ENCODE data around the gene PHF12. TPM values are rescaled to one million over a fixed set of nuclear protein-coding genes. Genes with fewer than 3 reads are reported as not detected.
A peak's percentile ranks its signal among the peaks of the same experiment; 100 is the strongest.

The PHF12 gene
- total and polyA plus RNA-seq, 2 donors (not counting 1 experiment from before 2014, with no cell fraction given), result 10.1 to 14.2 TPM

DNA sequence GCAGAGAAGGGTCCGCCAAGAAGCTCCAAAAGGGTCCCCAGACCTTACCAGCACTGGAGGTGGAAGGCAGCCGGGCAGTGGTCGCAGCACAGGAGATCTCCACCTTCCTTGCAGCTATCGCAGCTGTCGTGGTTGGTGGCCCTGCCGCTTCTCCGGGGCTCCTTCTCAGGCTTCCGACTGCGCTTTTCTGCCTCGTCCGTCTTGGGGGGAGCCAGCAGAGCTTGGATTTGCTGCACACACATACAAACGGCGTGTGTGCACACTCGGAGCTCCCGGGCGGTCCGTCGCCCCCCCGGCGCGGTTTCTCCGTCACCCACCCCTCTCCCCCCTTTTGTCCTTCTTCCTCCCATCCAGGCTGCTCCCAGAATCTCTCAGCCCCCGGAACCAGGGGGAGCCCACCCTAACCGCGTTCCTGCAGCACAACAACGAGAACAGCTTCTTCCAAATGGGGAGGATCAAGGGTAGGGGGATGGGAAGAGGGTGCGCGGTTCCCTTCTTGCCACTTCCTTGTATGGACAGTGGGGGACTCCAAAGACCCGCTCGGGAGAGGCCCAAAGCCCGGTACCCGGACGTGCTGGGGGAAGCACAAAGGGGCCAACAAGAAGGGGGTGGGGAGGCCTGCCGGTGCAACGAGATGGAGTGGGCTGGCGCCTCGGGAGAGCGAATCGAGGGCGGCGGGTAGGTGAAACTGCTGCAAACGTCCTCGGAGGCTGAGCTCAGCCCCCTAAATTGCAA is 1.1 kb downstream of the PHF12 start:
- Histone ChIP-seq H3K4me2 (ENCODE audit: extremely low read depth, insufficient read depth, low read length) (peak overlapping the region; percentile 83), H4K20me1 (ENCODE audit: control insufficient read depth, extremely low read depth, insufficient read depth, low read length) (no peaks in the 10 kb centered on the region), H3K4me3 (replicated peaks in 1 of 4; ENCODE audit: control extremely low read depth in 1 of 4, insufficient read depth in 1 of 4, low read depth in 3 of 4, low read length in 4 of 4) (peak overlapping the region; percentile 67 to 84 (median 78)), H3K9ac (ENCODE audit: insufficient read depth, low read length) (peak overlapping the region; percentile 39), H3K27me3 (ENCODE audit: control insufficient read depth, insufficient read depth, low read length) (no peaks in the 10 kb centered on the region), H3K4me1 (ENCODE audit: control insufficient read depth, extremely low read depth, insufficient read depth, low read length) (peaks cover 11% of the 10 kb centered on the region), H3K9me3 (ENCODE audit: control insufficient read depth, insufficient read depth, low read depth, low read length) (no peaks in the 10 kb centered on the region), H3K36me3 (ENCODE audit: control insufficient read depth, insufficient read depth, low read length) (no peaks in the 10 kb centered on the region), H3K79me2 (ENCODE audit: control insufficient read depth, insufficient read depth, low read length) (peaks cover 56% of the 10 kb centered on the region), H2AFZ (ENCODE audit: low read length) (no peak overlapping the region), H3K27ac (ENCODE audit: insufficient read depth, low read length) (peak overlapping the region; percentile 76)
- TF ChIP-seq, protein P1, sequence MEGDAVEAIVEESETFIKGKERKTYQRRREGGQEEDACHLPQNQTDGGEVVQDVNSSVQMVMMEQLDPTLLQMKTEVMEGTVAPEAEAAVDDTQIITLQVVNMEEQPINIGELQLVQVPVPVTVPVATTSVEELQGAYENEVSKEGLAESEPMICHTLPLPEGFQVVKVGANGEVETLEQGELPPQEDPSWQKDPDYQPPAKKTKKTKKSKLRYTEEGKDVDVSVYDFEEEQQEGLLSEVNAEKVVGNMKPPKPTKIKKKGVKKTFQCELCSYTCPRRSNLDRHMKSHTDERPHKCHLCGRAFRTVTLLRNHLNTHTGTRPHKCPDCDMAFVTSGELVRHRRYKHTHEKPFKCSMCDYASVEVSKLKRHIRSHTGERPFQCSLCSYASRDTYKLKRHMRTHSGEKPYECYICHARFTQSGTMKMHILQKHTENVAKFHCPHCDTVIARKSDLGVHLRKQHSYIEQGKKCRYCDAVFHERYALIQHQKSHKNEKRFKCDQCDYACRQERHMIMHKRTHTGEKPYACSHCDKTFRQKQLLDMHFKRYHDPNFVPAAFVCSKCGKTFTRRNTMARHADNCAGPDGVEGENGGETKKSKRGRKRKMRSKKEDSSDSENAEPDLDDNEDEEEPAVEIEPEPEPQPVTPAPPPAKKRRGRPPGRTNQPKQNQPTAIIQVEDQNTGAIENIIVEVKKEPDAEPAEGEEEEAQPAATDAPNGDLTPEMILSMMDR (conservative IDR thresholded peaks at IDR 0.05 in 1 of 2, IDR thresholded peaks at IDR 0.05 in 1 of 2; ENCODE audit: low read depth in 1 of 2, low read length in 2 of 2), result no peak
- no peak for TF ChIP-seq EZH2 (IDR thresholded peaks at IDR 0.05; ENCODE audit: low read length, missing control alignments)
- peak; percentile 58 to 63 for DNase-seq (ENCODE audit: low read depth in 2 of 2)

GRCh38 chr17:28949185-28950016 is 1.9 kb downstream of the PHF12 start:
- H3K9me3 ChIP-seq (ENCODE audit: control insufficient read depth, insufficient read depth, low read depth, low read length), result no peaks in the 10 kb centered on the region
- H3K4me2 ChIP-seq (ENCODE audit: extremely low read depth, insufficient read depth, low read length), result peak overlapping the region; percentile 99
- H3K27ac ChIP-seq (ENCODE audit: insufficient read depth, low read length), result peak overlapping the region; percentile 76
- peaks cover 11% of the 10 kb centered on the region for H3K4me1 ChIP-seq (ENCODE audit: control insufficient read depth, extremely low read depth, insufficient read depth, low read length)
- TF ChIP-seq EZH2 (IDR thresholded peaks at IDR 0.05; ENCODE audit: low read length, missing control alignments), result no peak
- TF ChIP-seq, protein P1 (conservative IDR thresholded peaks at IDR 0.05 in 1 of 2, IDR thresholded peaks at IDR 0.05 in 1 of 2; ENCODE audit: low read depth in 1 of 2, low read length in 2 of 2), result no peak
- DNase-seq (ENCODE audit: low read depth in 2 of 2), result peak; percentile 47 to 64
- H3K36me3 ChIP-seq (ENCODE audit: control insufficient read depth, insufficient read depth, low read length), result no peaks in the 10 kb centered on the region
- no peaks in the 10 kb centered on the region for H4K20me1 ChIP-seq (ENCODE audit: control insufficient read depth, extremely low read depth, insufficient read depth, low read length)
- peak overlapping the region; percentile 67 to 84 (median 78) for H3K4me3 ChIP-seq (replicated peaks in 1 of 4; ENCODE audit: control extremely low read depth in 1 of 4, insufficient read depth in 1 of 4, low read depth in 3 of 4, low read length in 4 of 4)
- peak overlapping the region; percentile 43 for H2AFZ ChIP-seq (ENCODE audit: low read length)
- peak overlapping the region; percentile 60 for H3K9ac ChIP-seq (ENCODE audit: insufficient read depth, low read length)
- H3K27me3 ChIP-seq (ENCODE audit: control insufficient read depth, insufficient read depth, low read length), result no peaks in the 10 kb centered on the region
- H3K79me2 ChIP-seq (ENCODE audit: control insufficient read depth, insufficient read depth, low read length), result peaks cover 64% of the 10 kb centered on the region

DNA sequence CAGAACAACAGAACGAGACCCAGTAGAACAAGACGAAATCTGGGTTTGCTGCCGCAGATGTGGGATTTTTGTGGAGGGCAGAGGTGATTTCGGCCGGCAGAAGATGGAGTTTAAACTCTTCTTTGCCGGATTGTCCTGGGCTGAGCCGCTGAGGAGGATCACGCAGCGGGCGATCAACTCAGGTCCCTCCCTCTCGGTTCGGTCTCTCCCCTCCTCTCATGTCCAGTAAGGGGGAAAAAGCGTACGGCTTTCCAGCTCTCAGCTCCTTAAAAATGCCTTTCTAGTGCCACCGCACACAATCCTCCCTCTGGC is 2.5 kb downstream of the PHF12 start:
- H3K4me1 ChIP-seq (ENCODE audit: control insufficient read depth, extremely low read depth, insufficient read depth, low read length), result peaks cover 11% of the 10 kb centered on the region

More for the DNA sequence above, 2.5 kb downstream of the PHF12 start:
- Histone ChIP-seq H3K36me3 (ENCODE audit: control insufficient read depth, insufficient read depth, low read length) (no peaks in the 10 kb centered on the region), H3K79me2 (ENCODE audit: control insufficient read depth, insufficient read depth, low read length) (peaks cover 70% of the 10 kb centered on the region), H3K27me3 (ENCODE audit: control insufficient read depth, insufficient read depth, low read length) (no peaks in the 10 kb centered on the region), H3K4me3 (replicated peaks in 1 of 4; ENCODE audit: control extremely low read depth in 1 of 4, insufficient read depth in 1 of 4, low read depth in 3 of 4, low read length in 4 of 4) (peak overlapping the region; percentile 67 to 84 (median 78)), H3K27ac (ENCODE audit: insufficient read depth, low read length) (peak overlapping the region; percentile 76), H3K9me3 (ENCODE audit: control insufficient read depth, insufficient read depth, low read depth, low read length) (no peaks in the 10 kb centered on the region), H4K20me1 (ENCODE audit: control insufficient read depth, extremely low read depth, insufficient read depth, low read length) (no peaks in the 10 kb centered on the region), H3K4me2 (ENCODE audit: extremely low read depth, insufficient read depth, low read length) (peak overlapping the region; percentile 99), H2AFZ (ENCODE audit: low read length) (peak overlapping the region; percentile 43), H3K9ac (ENCODE audit: insufficient read depth, low read length) (peak overlapping the region; percentile 60)
- TF ChIP-seq, protein P1 (conservative IDR thresholded peaks at IDR 0.05 in 1 of 2, IDR thresholded peaks at IDR 0.05 in 1 of 2; ENCODE audit: low read depth in 1 of 2, low read length in 2 of 2), result no peak
- no peak for TF ChIP-seq EZH2 (IDR thresholded peaks at IDR 0.05; ENCODE audit: low read length, missing control alignments)
- peak in 1 of 2 donors; percentile 42 for DNase-seq (ENCODE audit: low read depth in 2 of 2)
